Renal pelvis (tissue), 4 donors: ENCODE results near the gene ELAPOR1. TPM values are rescaled to one million over a fixed set of nuclear protein-coding genes. Genes with fewer than 3 reads are reported as not detected.

Experiments
- DNase-seq: peaks from one replicate; pipeline ENCODE4 v3.0.0-alpha.2; 2013
- polyA plus RNA-seq, 3 donors: library from polyadenylated mRNA; unstranded; fragments of 120-200 nt; gene quantifications; one replicate each; pipeline ENCODE4 v1.2.1, GENCODE V29; 2013; ENCODE audit not compliant: insufficient read length in 3 of 3

Gene ELAPOR1
- polyA plus RNA-seq, 3 donors: 1.4 to 2.1 (median 2.1) TPM

- DNase-seq: no peak
Observed at GRCh38 chr1:109095631-109096030, 18.3 kb upstream of the ELAPOR1 start.

- no peak for DNase-seq
Observed at GRCh38 chr1:109096120-109096519, 17.8 kb upstream of the ELAPOR1 start.

- peak; percentile 98 for DNase-seq
Observed at GRCh38 chr1:109099938-109100773, 13.8 kb upstream of the ELAPOR1 start.

- no peak for DNase-seq
Observed at GRCh38 chr1:109104364-109105151, 9.4 kb upstream of the ELAPOR1 start.

GRCh38 chr1:109105881-109106280, 8.0 kb upstream of the ELAPOR1 start:
- no peak for DNase-seq

GRCh38 chr1:109107785-109108184, 6.1 kb upstream of the ELAPOR1 start:
- no peak for DNase-seq

- DNase-seq: no peak
Observed at GRCh38 chr1:109109906-109110305, 4.0 kb upstream of the ELAPOR1 start.

- no peak for DNase-seq
Observed at GRCh38 chr1:109111386-109112055, 2.4 kb upstream of the ELAPOR1 start.

GRCh38 chr1:109112056-109112651, 1.8 kb upstream of the ELAPOR1 start:
- no peak for DNase-seq

- DNase-seq: peak; percentile 96
Observed at GRCh38 chr1:109112652-109113285, 1.1 kb upstream of the ELAPOR1 start.

GRCh38 chr1:109114342-109114674, 393 bp downstream of the ELAPOR1 start:
- no peak for DNase-seq

- DNase-seq: no peak
Observed at GRCh38 chr1:109115685-109116084, 1.8 kb downstream of the ELAPOR1 start.

GRCh38 chr1:109116286-109116685, 2.4 kb downstream of the ELAPOR1 start:
- DNase-seq: no peak

GRCh38 chr1:109118089-109118488, 4.2 kb downstream of the ELAPOR1 start:
- no peak for DNase-seq

- DNase-seq: no peak
Observed at GRCh38 chr1:109120356-109120755, 6.4 kb downstream of the ELAPOR1 start.

GRCh38 chr1:109131059-109131458, 17.1 kb downstream of the ELAPOR1 start:
- no peak for DNase-seq

GRCh38 chr1:109131800-109132199, 17.9 kb downstream of the ELAPOR1 start:
- no peak for DNase-seq

GRCh38 chr1:109133002-109133706, 19.2 kb downstream of the ELAPOR1 start:
- DNase-seq: no peak

GRCh38 chr1:109133815-109134214, 19.9 kb downstream of the ELAPOR1 start:
- DNase-seq: no peak

GRCh38 chr1:109134423-109134822, 20.5 kb downstream of the ELAPOR1 start:
- no peak for DNase-seq

- DNase-seq: no peak
Observed at GRCh38 chr1:109135940-109136339, 22.0 kb downstream of the ELAPOR1 start.
